ENCODE results near the gene WRAP53.

The WRAP53 gene

GRCh38 chr17:7714721-7715594 lies 26.7 kb downstream of the WRAP53 start:
- Histone ChIP-seq H3K4me2 (ENCODE audit: low read depth, low read length) (no peak overlapping the region), H3F3A (ENCODE audit: insufficient read depth, low read length) (no peaks in the 10 kb centered on the region), H2AFZ (ENCODE audit: low read length) (no peak overlapping the region), H3K9me3 (replicated peaks; ENCODE audit: insufficient read depth, low read length) (no peaks in the 10 kb centered on the region), H3K27ac (ENCODE audit: low read length) (no peak overlapping the region), H3K27me3 (replicated peaks; ENCODE audit: insufficient read depth, low read length) (peaks cover 91% of the 10 kb centered on the region), H3K9me2 (replicated peaks; ENCODE audit: insufficient read depth, low read length) (no peaks in the 10 kb centered on the region), H3K79me2 (ENCODE audit: low read length) (no peaks in the 10 kb centered on the region), H3K36me3 (replicated peaks; ENCODE audit: insufficient read depth, low read length) (no peaks in the 10 kb centered on the region), H3K9ac (ENCODE audit: low read length) (no peak overlapping the region), H3K4me3 (ENCODE audit: low read length) (no peak overlapping the region), H4K20me1 (ENCODE audit: insufficient read depth, low read length) (no peaks in the 10 kb centered on the region), H3K4me1 (ENCODE audit: low read length) (peaks cover 6% of the 10 kb centered on the region; the same call in 1 of the 2 replicates)
- TF ChIP-seq EZH2 (optimal IDR thresholded peaks at IDR 0.05; ENCODE audit: low read depth, low read length) (no peak), CTCF (IDR thresholded peaks at IDR 0.05; ENCODE audit: low read length) (no peak), EZH2phosphoT487 (IDR thresholded peaks at IDR 0.05; ENCODE audit: low read length) (no peak)
- no peak for DNase-seq

- H3K9ac ChIP-seq (ENCODE audit: low read length), result no peak overlapping the region
Measured at GRCh38 chr17:7715936-7716886, 27.9 kb downstream of the WRAP53 start.

More at GRCh38 chr17:7715936-7716886, 27.9 kb downstream of the WRAP53 start:
- H3K4me1 ChIP-seq (ENCODE audit: low read length), result peaks cover 3% of the 10 kb centered on the region; the same call in 1 of the 2 replicates
- peaks cover 97% of the 10 kb centered on the region for H3K27me3 ChIP-seq (replicated peaks; ENCODE audit: insufficient read depth, low read length)
- peak overlapping the region; percentile 79; the same call in 1 of the 2 replicates for H3K4me2 ChIP-seq (ENCODE audit: low read depth, low read length)
- no peaks in the 10 kb centered on the region for H3K9me3 ChIP-seq (replicated peaks; ENCODE audit: insufficient read depth, low read length)
- no peaks in the 10 kb centered on the region for H3K36me3 ChIP-seq (replicated peaks; ENCODE audit: insufficient read depth, low read length)
- no peak for TF ChIP-seq EZH2 (optimal IDR thresholded peaks at IDR 0.05; ENCODE audit: low read depth, low read length)
- no peak for TF ChIP-seq EZH2phosphoT487 (IDR thresholded peaks at IDR 0.05; ENCODE audit: low read length)
- TF ChIP-seq CTCF (IDR thresholded peaks at IDR 0.05; ENCODE audit: low read length), result no peak
- no peak overlapping the region for H2AFZ ChIP-seq (ENCODE audit: low read length)
- H3K4me3 ChIP-seq (ENCODE audit: low read length), result 0 out of 2 replicates have a peak overlapping the region, but pooled peaks have one; percentile 31
- no peaks in the 10 kb centered on the region for H3K9me2 ChIP-seq (replicated peaks; ENCODE audit: insufficient read depth, low read length)
- no peaks in the 10 kb centered on the region for H3F3A ChIP-seq (ENCODE audit: insufficient read depth, low read length)
- no peak overlapping the region for H3K27ac ChIP-seq (ENCODE audit: low read length)
- no peaks in the 10 kb centered on the region for H3K79me2 ChIP-seq (ENCODE audit: low read length)
- no peak for DNase-seq
- no peaks in the 10 kb centered on the region for H4K20me1 ChIP-seq (ENCODE audit: insufficient read depth, low read length)

All from MM.1S (cell line).